Measurements from ENCODE around the gene ARHGAP11A. TPM values are rescaled to one million over a fixed set of nuclear protein-coding genes. Genes with fewer than 3 reads are reported as not detected.

The ARHGAP11A gene
- total RNA-seq, 4 donors from 2014 or later, result 0.49 to 5.3 (median 2.3) TPM

DNA sequence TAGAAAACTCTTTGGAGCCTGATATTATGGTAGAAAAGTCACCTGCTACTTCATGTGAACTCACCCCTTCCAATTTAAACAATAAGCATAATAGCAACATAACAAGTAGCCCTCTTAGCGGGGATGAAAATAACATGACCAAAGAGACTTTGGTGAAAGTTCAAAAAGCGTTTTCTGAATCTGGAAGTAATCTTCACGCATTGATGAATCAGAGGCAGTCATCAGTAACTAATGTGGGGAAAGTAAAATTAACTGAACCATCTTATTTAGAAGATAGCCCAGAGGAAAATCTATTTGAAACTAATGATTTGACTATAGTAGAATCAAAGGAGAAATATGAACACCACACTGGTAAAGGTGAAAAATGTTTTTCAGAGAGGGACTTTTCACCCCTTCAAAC, 21.1 kb downstream of the ARHGAP11A start:
- no peaks in the 10 kb centered on the region for H3K36me3 ChIP-seq
- ATAC-seq (no peak), DNase-seq (no peak)
- peaks cover 0 to 4% (median 3%) of the 10 kb centered on the region in 3 donors for H3K27me3 ChIP-seq
- intact Hi-C loops (cut with DNase I; ENCODE audit: low total_unique reads), result no loop called here
- H3K4me1 ChIP-seq, result no peaks in the 10 kb centered on the region
- no peaks in the 10 kb centered on the region for H3K9me3 ChIP-seq
- in situ Hi-C loops (cut with MboI; ENCODE audit: low sequenced_read_pairs in 4 of 4), result no loop called here
- TF ChIP-seq POLR2A (IDR thresholded peaks at IDR 0.05), result no peak
- TF ChIP-seq, protein P1, sequence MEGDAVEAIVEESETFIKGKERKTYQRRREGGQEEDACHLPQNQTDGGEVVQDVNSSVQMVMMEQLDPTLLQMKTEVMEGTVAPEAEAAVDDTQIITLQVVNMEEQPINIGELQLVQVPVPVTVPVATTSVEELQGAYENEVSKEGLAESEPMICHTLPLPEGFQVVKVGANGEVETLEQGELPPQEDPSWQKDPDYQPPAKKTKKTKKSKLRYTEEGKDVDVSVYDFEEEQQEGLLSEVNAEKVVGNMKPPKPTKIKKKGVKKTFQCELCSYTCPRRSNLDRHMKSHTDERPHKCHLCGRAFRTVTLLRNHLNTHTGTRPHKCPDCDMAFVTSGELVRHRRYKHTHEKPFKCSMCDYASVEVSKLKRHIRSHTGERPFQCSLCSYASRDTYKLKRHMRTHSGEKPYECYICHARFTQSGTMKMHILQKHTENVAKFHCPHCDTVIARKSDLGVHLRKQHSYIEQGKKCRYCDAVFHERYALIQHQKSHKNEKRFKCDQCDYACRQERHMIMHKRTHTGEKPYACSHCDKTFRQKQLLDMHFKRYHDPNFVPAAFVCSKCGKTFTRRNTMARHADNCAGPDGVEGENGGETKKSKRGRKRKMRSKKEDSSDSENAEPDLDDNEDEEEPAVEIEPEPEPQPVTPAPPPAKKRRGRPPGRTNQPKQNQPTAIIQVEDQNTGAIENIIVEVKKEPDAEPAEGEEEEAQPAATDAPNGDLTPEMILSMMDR (IDR thresholded peaks at IDR 0.05 in 4 of 5, conservative IDR thresholded peaks at IDR 0.05 in 1 of 5), result no peak
- H3K4me3 ChIP-seq, result no peak overlapping the region
- no peak overlapping the region for H3K27ac ChIP-seq

DNA sequence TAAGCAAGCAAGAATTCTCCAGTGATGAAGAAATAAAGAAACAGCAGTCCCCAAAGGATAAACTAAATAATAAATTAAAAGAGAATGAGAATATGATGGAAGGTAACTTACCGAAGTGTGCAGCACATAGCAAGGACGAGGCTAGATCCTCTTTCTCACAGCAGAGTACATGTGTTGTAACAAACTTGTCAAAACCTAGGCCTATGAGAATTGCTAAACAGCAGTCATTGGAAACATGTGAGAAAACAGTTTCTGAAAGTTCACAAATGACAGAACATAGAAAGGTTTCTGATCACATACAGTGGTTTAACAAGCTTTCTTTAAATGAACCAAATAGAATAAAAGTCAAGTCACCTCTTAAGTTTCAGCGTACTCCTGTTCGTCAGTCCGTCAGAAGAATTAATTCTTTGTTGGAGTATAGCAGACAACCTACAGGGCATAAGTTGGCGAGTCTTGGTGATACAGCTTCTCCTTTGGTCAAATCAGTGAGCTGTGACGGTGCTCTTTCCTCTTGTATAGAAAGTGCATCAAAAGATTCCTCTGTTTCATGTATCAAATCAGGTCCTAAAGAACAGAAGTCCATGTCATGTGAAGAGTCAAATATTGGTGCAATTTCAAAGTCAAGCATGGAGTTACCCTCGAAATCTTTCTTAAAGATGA, 21.7 kb downstream of the ARHGAP11A start:
- no peak overlapping the region for H3K27ac ChIP-seq
- no peak for TF ChIP-seq POLR2A (IDR thresholded peaks at IDR 0.05)
- TF ChIP-seq, protein P1 (IDR thresholded peaks at IDR 0.05 in 4 of 5, conservative IDR thresholded peaks at IDR 0.05 in 1 of 5), result no peak
- no peak overlapping the region for H3K4me3 ChIP-seq
- in situ Hi-C loops (cut with MboI; ENCODE audit: low sequenced_read_pairs in 4 of 4) (no loop called here), intact Hi-C loops (cut with DNase I; ENCODE audit: low total_unique reads) (no loop called here)
- peaks cover 5 to 10% (median 9%) of the 10 kb centered on the region in 3 donors for H3K27me3 ChIP-seq
- no peaks in the 10 kb centered on the region for H3K36me3 ChIP-seq
- H3K9me3 ChIP-seq, result no peaks in the 10 kb centered on the region
- no peaks in the 10 kb centered on the region for H3K4me1 ChIP-seq
- no peak for ATAC-seq
- DNase-seq, result no peak

DNA sequence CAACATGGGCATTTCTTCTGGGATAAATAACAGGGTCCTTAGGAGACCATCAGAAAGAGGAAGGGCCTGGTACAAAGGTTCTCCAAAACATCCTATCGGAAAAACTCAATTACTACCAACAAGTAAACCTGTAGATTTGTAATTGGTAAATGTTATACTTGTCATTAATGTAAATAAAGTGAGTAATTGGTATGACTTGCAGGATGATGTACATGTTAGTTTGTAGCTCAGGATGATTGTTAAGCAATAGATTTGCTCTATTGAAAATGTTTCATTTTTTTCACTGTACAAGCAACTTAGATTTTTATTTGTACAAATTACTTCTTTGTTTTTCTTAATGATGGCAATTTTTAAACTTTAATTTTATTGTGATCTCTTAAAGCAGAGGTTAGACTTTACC, 22.4 kb downstream of the ARHGAP11A start:
- Histone ChIP-seq H3K9me3 (no peaks in the 10 kb centered on the region), H3K36me3 (no peaks in the 10 kb centered on the region), H3K4me3 (no peak overlapping the region), H3K27me3 (peaks cover 7 to 13% (median 11%) of the 10 kb centered on the region in 3 donors), H3K4me1 (no peaks in the 10 kb centered on the region), H3K27ac (no peak overlapping the region)
- in situ Hi-C loops (cut with MboI; ENCODE audit: low sequenced_read_pairs in 4 of 4) (no loop called here), intact Hi-C loops (cut with DNase I; ENCODE audit: low total_unique reads) (no loop called here)
- ATAC-seq (no peak), DNase-seq (no peak)
- TF ChIP-seq POLR2A (IDR thresholded peaks at IDR 0.05), result no peak
- TF ChIP-seq, protein P1 (IDR thresholded peaks at IDR 0.05 in 4 of 5, conservative IDR thresholded peaks at IDR 0.05 in 1 of 5), result no peak

DNA sequence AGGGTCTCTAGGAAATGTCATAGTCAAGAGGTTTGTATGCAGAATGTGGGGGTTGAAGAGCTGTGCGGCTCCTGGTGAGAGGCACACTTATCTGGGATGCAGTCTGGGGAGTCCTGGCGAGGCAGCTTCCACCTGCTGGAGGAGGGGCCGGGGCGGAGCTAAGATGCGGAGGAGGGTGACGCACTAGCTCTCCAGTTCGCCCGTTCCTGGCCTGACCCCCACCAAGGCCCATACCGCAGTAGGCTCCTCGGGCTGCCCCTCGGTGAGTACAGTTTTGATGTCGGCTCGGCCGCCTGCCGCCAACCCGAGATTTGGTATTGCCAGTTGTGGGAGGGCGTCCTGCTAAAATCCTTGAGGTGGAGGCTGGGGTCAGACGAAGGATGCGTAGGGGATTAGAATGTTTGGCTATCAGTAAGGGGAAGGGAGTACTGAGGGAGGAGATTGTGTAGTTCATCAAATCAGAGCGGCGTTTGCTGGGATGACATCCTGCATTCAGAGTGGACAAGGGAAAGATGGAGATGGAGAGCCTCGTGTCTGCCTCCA, 26.3 kb downstream of the ARHGAP11A start, which contains the start of gene SCG5:
Gene SCG5, plus strand, starts transcription at position 194 of the 543 bp plus-strand sequence. CDS start 1,883 bp downstream, outside the sequence.
- in situ Hi-C loops (cut with MboI; ENCODE audit: low sequenced_read_pairs in 4 of 4), result no loop called here
- no peak within 1 kb of the TSS for H3K4me3 ChIP-seq
- H3K36me3 ChIP-seq, result no peaks in the 10 kb centered on the region
- no peak for ATAC-seq
- DNase-seq, result no peak
- no peak within 1 kb of the TSS for H3K27ac ChIP-seq
- H3K4me1 ChIP-seq, result no peaks in the 10 kb centered on the region
- no peaks in the 10 kb centered on the region for H3K9me3 ChIP-seq
- intact Hi-C loops (cut with DNase I; ENCODE audit: low total_unique reads), result no loop called here
- peaks cover 11 to 19% (median 13%) of the 10 kb centered on the region in 3 donors for H3K27me3 ChIP-seq
- no peak for TF ChIP-seq POLR2A (IDR thresholded peaks at IDR 0.05)
- TF ChIP-seq, protein P1 (IDR thresholded peaks at IDR 0.05 in 4 of 5, conservative IDR thresholded peaks at IDR 0.05 in 1 of 5), result no peak
